Tongue (tissue), 2 donors: ENCODE data around the gene DNAH3. TPM values are rescaled to one million over a fixed set of nuclear protein-coding genes. Genes with fewer than 3 reads are reported as not detected.
A peak's percentile ranks its signal among the peaks of the same experiment; 100 is the strongest.
"Not testable (repeated sequence)": the region's sequence is repeated elsewhere in the genome, so short reads cannot be mapped to it uniquely, and the experiment has no call there.

Experiments used
- DNase-seq: peaks from one replicate; pipeline ENCODE4 v3.0.0-alpha.2; 2015
- total RNA-seq: library from RNA; depleted of rRNA; stranded (reverse); fragments of >200 nt; gene quantifications from one replicate; pipeline ENCODE4 v1.2.3, GENCODE V29; 2014

The DNAH3 gene
- total RNA-seq, 1 donor from 2014 or later = 1.7 TPM

- no peak for DNase-seq
Measured at GRCh38 chr16:21167360-21167759, 16.7 kb upstream of the DNAH3 start.

GRCh38 chr16:21166561-21166961 is 15.9 kb upstream of the DNAH3 start:
- DNase-seq = no peak

- DNase-seq = no peak
Measured at GRCh38 chr16:21164521-21165168, 14.0 kb upstream of the DNAH3 start.

- DNase-seq = no peak
Measured at GRCh38 chr16:21163576-21163975, 12.9 kb upstream of the DNAH3 start.

GRCh38 chr16:21162661-21163151 is 12.1 kb upstream of the DNAH3 start:
- DNase-seq = peak; percentile 91

- DNase-seq = no peak
Measured at GRCh38 chr16:21161211-21161610, 10.6 kb upstream of the DNAH3 start.

GRCh38 chr16:21160276-21160675 is 9.6 kb upstream of the DNAH3 start:
- no peak for DNase-seq

- DNase-seq = peak; percentile 41
Measured at GRCh38 chr16:21159281-21159951, 8.8 kb upstream of the DNAH3 start.

- peak; percentile 86 for DNase-seq
Measured at GRCh38 chr16:21158208-21159110, 7.8 kb upstream of the DNAH3 start, which contains the start of gene LDAF1. Gene LDAF1, plus strand, starts transcription at chr16:21158674. Its CDS starts 2,509 bp downstream, at chr16:21161183.

GRCh38 chr16:21157632-21158031 is 7.0 kb upstream of the DNAH3 start:
- no peak for DNase-seq

- DNase-seq = peak; percentile 84
Measured at GRCh38 chr16:21156767-21157467, 6.3 kb upstream of the DNAH3 start.

GRCh38 chr16:21156011-21156410 is 5.4 kb upstream of the DNAH3 start:
- not testable (repeated sequence) for DNase-seq

GRCh38 chr16:21153124-21153729 is 2.6 kb upstream of the DNAH3 start:
- DNase-seq = not testable (repeated sequence)

- DNase-seq = not testable (repeated sequence)
Measured at GRCh38 chr16:21152160-21153030, 1.7 kb upstream of the DNAH3 start.

- DNase-seq = no peak
Measured at GRCh38 chr16:21145738-21146137, 4.9 kb downstream of the DNAH3 start.

GRCh38 chr16:21134053-21134452 is 16.6 kb downstream of the DNAH3 start:
- no peak for DNase-seq

GRCh38 chr16:21130811-21131210 is 19.8 kb downstream of the DNAH3 start:
- no peak for DNase-seq

- DNase-seq = no peak
Measured at GRCh38 chr16:21128991-21129390, 21.7 kb downstream of the DNAH3 start.

- DNase-seq = no peak
Measured at GRCh38 chr16:21126518-21126917, 24.1 kb downstream of the DNAH3 start.

GRCh38 chr16:21125191-21125590 is 25.5 kb downstream of the DNAH3 start:
- DNase-seq = no peak
